ENCODE measurements around the gene KMT5C.

DNA sequence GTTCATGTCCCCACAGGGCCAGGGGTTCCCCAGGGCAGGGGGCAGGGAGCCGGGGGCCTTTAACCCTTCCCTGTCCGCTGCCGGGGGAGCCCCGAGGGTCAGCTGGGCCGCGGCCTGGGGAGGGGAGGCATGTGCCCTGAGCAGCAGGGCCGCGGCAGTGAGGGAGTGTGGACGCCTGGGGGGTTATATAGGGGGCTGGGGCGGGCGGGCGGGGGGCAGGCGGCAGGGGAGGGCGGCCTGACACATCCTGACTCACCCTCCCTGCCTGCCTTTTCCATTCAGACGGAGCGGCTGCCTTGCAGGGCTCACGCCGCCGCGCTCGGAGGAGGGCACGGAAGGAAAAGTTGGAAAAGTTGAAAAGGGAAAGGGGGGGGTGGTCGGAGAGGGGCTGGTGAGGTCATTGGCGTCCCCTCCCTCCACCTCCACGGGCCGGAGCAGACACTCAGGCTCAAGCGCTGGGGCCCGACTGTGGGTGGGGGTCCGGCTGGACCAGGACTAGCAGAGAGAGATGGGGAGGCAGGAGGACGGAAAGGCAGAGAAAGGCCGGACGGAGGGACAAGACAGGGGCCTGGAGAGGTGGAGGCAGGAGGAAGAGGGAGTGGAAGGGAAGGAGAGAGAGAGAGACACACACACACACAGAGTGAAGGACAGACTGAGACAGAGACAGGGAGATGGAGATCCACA is 30.8 kb downstream of the KMT5C start, which contains the start of gene IL11:
- TF ChIP-seq, protein P1, sequence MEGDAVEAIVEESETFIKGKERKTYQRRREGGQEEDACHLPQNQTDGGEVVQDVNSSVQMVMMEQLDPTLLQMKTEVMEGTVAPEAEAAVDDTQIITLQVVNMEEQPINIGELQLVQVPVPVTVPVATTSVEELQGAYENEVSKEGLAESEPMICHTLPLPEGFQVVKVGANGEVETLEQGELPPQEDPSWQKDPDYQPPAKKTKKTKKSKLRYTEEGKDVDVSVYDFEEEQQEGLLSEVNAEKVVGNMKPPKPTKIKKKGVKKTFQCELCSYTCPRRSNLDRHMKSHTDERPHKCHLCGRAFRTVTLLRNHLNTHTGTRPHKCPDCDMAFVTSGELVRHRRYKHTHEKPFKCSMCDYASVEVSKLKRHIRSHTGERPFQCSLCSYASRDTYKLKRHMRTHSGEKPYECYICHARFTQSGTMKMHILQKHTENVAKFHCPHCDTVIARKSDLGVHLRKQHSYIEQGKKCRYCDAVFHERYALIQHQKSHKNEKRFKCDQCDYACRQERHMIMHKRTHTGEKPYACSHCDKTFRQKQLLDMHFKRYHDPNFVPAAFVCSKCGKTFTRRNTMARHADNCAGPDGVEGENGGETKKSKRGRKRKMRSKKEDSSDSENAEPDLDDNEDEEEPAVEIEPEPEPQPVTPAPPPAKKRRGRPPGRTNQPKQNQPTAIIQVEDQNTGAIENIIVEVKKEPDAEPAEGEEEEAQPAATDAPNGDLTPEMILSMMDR (IDR thresholded peaks at IDR 0.05; ENCODE audit: low read depth, low read length), result no peak
- TF ChIP-seq EZH2phosphoT487 (IDR thresholded peaks at IDR 0.05; ENCODE audit: low read depth), result no peak

Data from OCI-LY3 (cell line).